T-cell (primary cell): ENCODE measurements around the gene CABLES1. TPM values are rescaled to one million over a fixed set of nuclear protein-coding genes. Genes with fewer than 3 reads are reported as not detected.

ENCODE experiments used
- ATAC-seq, 4 experiments: fragments of 200-7000 bp in 3 of 4; fragments of 150-1000 bp in 1 of 4; cut with Tn5 transposase; replicated peaks in 1 of 4; 1 replicate in 3 of 4; 2 replicates in 1 of 4; pipeline ENCODE4 v1.10.0; 2021; ENCODE audit warnings: moderate library complexity in 3 of 4, mild to moderate bottlenecking in 2 of 4, moderate number of reproducible peaks in 1 of 4
- CTCF ChIA-PET, 2 donors: fragments of 300-600 bp; sonication (Branson Sonifier 250); formaldehyde crosslinking; loops; one replicate each; lab custom pipeline; 2022; ENCODE audit warnings: antibody characterized with exemption in 2 of 2; lab: Charles Lee
- POLR2A ChIA-PET, 2 donors: fragments of 300-600 bp; sonication (Branson Sonifier 250); formaldehyde crosslinking; loops; one replicate each; lab custom pipeline; 2022; ENCODE audit warnings: antibody characterized with exemption in 2 of 2; lab: Charles Lee
- DNase-seq, 35 experiments: peaks; one replicate each; pipeline versions ENCODE4 v3.0.0 to v3.0.0-alpha.2; 2013 to 2023
- H3K27ac ChIP-seq: one replicate; pipeline ENCODE4 v1.5.1; 2013; ENCODE audit warnings: low read length
- H3K27me3 ChIP-seq, 2 experiments: replicated peaks in 1 of 2; 1 replicate in 1 of 2; 2 replicates in 1 of 2; pipeline versions ENCODE4 v1.6.1 to v1.7.0; 2013; ENCODE audit warnings: low read length in 1 of 2, mixed read lengths in 1 of 2; ENCODE audit not compliant: control insufficient read depth in 2 of 2, insufficient read depth in 2 of 2; ENCODE audit errors: extremely low read depth in 1 of 2
- H3K36me3 ChIP-seq, 2 donors: 1 replicate in 1 of 2; 2 replicates in 1 of 2; pipeline versions ENCODE4 v1.6.1 to v1.7.0; 2013; ENCODE audit warnings: low read length in 1 of 2; ENCODE audit not compliant: control insufficient read depth in 2 of 2, insufficient read depth in 1 of 2; ENCODE audit errors: extremely low read depth in 1 of 2
- H3K4me1 ChIP-seq, 2 experiments: 1 replicate in 1 of 2; 2 replicates in 1 of 2; pipeline versions ENCODE4 v1.6.1 to v1.7.0; 2013; ENCODE audit warnings: low read length in 2 of 2, mixed read lengths in 1 of 2; ENCODE audit not compliant: insufficient read depth in 2 of 2, control insufficient read depth in 1 of 2; ENCODE audit errors: extremely low read depth in 1 of 2
- H3K4me3 ChIP-seq, 2 donors: 1 replicate in 1 of 2; 2 replicates in 1 of 2; pipeline versions ENCODE4 v1.5.1 to v1.7.0; 2013; ENCODE audit warnings: mild to moderate bottlenecking in 2 of 2, low read length in 1 of 2, moderate library complexity in 1 of 2; ENCODE audit not compliant: control insufficient read depth in 1 of 2; ENCODE audit errors: extremely low read depth in 1 of 2
- H3K9me3 ChIP-seq: 2 replicates; pipeline ENCODE4 v1.7.0; 2013
- H3K27ac Mint-ChIP-seq, 2 donors: one replicate each; pipeline ENCODE4 v1.8.0; 2020 to 2021; ENCODE audit warnings: mild to moderate bottlenecking in 2 of 2, mixed read lengths in 2 of 2
- H3K27me3 Mint-ChIP-seq, 2 donors: one replicate each; pipeline ENCODE4 v1.8.0; 2021 to 2022; ENCODE audit warnings: mixed read lengths in 2 of 2
- H3K36me3 Mint-ChIP-seq: one replicate; pipeline ENCODE4 v1.8.0; 2021; ENCODE audit warnings: mixed read lengths
- H3K4me1 Mint-ChIP-seq, 3 donors: one replicate each; pipeline ENCODE4 v1.8.0; 2020 to 2022; ENCODE audit warnings: mixed read lengths in 3 of 3, mild to moderate bottlenecking in 1 of 3
- H3K4me3 Mint-ChIP-seq, 3 donors: one replicate each; pipeline ENCODE4 v1.8.0; 2020 to 2022; ENCODE audit warnings: mild to moderate bottlenecking in 3 of 3, mixed read lengths in 3 of 3, moderate library complexity in 3 of 3
- H3K9me3 Mint-ChIP-seq, 3 donors: one replicate each; pipeline ENCODE4 v1.8.0; 2020 to 2022; ENCODE audit warnings: mixed read lengths in 3 of 3
- WGBS: methylation state at CpG from one replicate; pipeline ENCODE4 v1.1.5; 2013; ENCODE audit warnings: missing lambda C conversion rate; ENCODE audit not compliant: insufficient coverage; 5-methylcytosine and 5-hydroxymethylcytosine counted together
- total RNA-seq, 35 experiments: library from RNA in 6 of 35; stranded (reverse) in 6 of 35; fragments of 120-200 nt in 1 of 35; gene quantifications; one replicate each; pipeline versions ENCODE4 v1.2.1 to v1.2.4 and lab custom pipeline; 2013 to 2026

The CABLES1 gene
- total RNA-seq, 5 donors from 2014 or later (not counting 1 experiment from before 2014, with no cell fraction given): 0.23 to 1.7 (median 0.85) TPM

DNA sequence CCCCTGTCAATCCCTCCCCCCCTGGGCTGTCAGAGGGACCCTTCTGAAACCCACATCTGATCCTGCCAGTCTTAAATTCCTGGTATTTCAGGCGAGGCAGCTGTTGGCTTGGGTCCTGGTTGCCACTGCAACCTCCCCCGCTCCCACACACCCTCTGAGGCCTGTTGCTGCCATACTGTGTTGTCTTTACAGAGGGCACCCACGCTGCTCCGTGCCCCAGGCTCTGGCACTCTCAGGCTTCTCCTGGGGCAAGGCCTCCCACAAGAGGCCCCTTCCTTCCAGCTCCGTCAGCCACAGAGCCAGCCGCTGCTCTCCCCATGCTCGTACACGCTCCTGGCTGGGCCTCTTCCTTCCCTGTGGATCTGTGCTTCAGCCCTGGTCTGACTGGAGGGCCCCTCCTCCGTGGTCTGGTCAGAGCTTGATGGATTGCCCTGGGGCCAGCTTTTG is 8.6 kb downstream of the CABLES1 start:
- H3K36me3 Mint-ChIP-seq: no peaks in the 10 kb centered on the region
- WGBS: 71% methylated on average over 6 of the region's 9 CpGs
- DNase-seq: no peak

DNA sequence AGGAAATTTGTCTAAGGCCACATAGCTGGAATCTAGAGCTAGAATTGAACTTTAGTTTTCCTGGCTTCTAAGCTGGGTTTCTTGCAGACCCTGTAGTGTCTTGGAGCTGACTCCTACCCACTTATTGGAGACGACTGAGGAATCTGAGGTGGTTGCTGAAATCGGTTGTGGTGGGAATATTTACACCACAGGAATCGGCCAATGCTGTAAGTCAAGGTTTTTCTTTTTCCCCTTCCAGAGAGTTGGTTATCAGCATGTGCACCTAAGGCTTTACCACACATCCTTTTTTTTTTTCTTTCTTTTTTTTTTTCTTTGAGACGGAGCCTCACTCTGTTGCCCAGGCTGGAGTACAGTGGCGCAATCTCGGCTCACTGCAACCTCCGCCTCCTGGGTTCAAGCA is 9.4 kb downstream of the CABLES1 start:
- Histone ChIP-seq H3K36me3 (no peaks in the 10 kb centered on the region), H3K27ac (no peak overlapping the region), H3K4me1 (no peaks in the 10 kb centered on the region), H3K9me3 (no peaks in the 10 kb centered on the region), H3K27me3 (peaks cover 0 to 7% of the 10 kb centered on the region in 2 experiments), H3K4me3 (no peak overlapping the region)
- ATAC-seq (no peak), DNase-seq (no peak)
- Mint-ChIP-seq H3K4me3 (no peak overlapping the region), H3K9me3 (no peaks in the 10 kb centered on the region), H3K36me3 (no peaks in the 10 kb centered on the region), H3K27me3 (no peaks in the 10 kb centered on the region), H3K4me1 (peaks cover 0 to 12% (median 2%) of the 10 kb centered on the region in 3 donors), H3K27ac (no peak overlapping the region)
- CTCF ChIA-PET: no interaction called here
- POLR2A ChIA-PET: no interaction called here
- no CpG with 5 or more reads among the region's 7 CpGs for WGBS

More for the DNA sequence above, 8.6 kb downstream of the CABLES1 start:
- ChIA-PET CTCF (no interaction called here), POLR2A (no interaction called here)
- Histone ChIP-seq H3K4me1 (no peaks in the 10 kb centered on the region), H3K36me3 (no peaks in the 10 kb centered on the region), H3K9me3 (no peaks in the 10 kb centered on the region), H3K27me3 (peaks cover 0 to 7% of the 10 kb centered on the region in 2 experiments), H3K4me3 (no peak overlapping the region), H3K27ac (no peak overlapping the region)
- no peaks in the 10 kb centered on the region for H3K9me3 Mint-ChIP-seq
- H3K27ac Mint-ChIP-seq: no peak overlapping the region
- H3K4me3 Mint-ChIP-seq: no peak overlapping the region
- ATAC-seq: no peak
- peaks cover 0 to 3% of the 10 kb centered on the region in 2 donors for H3K27me3 Mint-ChIP-seq
- H3K4me1 Mint-ChIP-seq: peaks cover 0 to 12% (median 2%) of the 10 kb centered on the region in 3 donors

DNA sequence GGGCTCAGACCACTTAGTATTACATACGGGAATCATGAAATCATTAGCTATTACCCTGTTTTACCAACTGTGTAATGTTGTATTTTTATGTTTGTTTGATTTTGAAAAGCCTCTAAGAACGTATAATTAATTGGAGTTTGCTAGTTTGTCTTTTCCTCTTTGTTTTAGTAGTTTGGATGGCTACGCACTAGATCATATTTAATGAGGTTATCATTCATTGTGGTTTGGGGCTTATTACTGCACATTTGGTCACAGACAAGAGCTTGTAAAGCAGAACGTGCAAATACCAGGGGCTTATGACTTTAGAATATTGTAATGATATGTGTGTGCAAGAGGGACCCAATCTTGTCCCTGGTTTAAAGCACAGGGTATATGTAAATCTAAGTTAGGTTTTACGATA is 10.3 kb downstream of the CABLES1 start:
- ChIA-PET CTCF (no interaction called here), POLR2A (interaction anchor here in 1 of 2 donors (0.5 kb wide), 1 partner anchor 117 kb away, joined by 4 read pairs; no protein-coding TSS in a partner anchor)
- no peaks in the 10 kb centered on the region for H3K36me3 ChIP-seq
- Mint-ChIP-seq H3K4me3 (no peak overlapping the region), H3K27ac (no peak overlapping the region), H3K36me3 (no peaks in the 10 kb centered on the region), H3K4me1 (peaks cover 0 to 12% (median 2%) of the 10 kb centered on the region in 3 donors), H3K9me3 (no peaks in the 10 kb centered on the region), H3K27me3 (no peaks in the 10 kb centered on the region)
- peaks cover 0 to 7% of the 10 kb centered on the region in 2 experiments for H3K27me3 ChIP-seq
- no peaks in the 10 kb centered on the region for H3K9me3 ChIP-seq
- DNase-seq (no peak), ATAC-seq (no peak)
- 80% methylated on average over 1 of the region's 5 CpGs for WGBS
- H3K27ac ChIP-seq: no peak overlapping the region
- H3K4me3 ChIP-seq: no peak overlapping the region
- no peaks in the 10 kb centered on the region for H3K4me1 ChIP-seq

DNA sequence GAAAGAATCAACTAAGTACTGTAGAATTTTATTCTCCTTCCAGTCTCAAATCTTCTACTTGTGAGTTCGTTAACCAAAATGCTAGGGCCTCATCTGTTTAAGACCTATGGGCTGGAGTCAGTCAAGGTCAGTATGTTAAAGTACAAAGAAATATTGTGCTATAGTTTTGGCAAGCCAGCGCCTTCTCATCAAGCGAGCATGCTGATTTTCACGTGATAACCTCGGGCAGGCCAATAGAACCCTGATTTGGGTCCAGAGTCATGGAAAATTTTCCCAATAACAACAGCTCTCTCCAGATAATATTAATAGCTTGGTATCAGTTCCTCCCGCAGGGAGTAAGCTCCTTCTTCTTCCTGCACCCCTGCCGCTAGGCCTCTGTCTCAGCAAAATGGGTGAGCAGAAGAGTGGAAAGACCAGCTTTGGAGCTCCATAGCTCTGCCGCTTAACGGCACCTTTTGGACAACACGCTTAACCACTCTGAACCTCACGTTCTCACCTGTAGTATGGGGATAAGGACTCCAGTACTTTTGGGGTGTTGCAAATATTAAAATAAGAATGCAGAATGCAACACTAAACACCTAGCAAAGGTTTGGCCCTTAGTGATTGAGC is 11.7 kb downstream of the CABLES1 start:
- ChIA-PET CTCF (interaction anchor here (0.7 to 1.4 kb wide), 2 partner anchors 13 to 15 kb away, joined by 3 to 4 read pairs; no protein-coding TSS in a partner anchor), POLR2A (interaction anchor here (0.6 kb wide), 2 partner anchors 79 to 81 kb away, joined by 3 to 5 read pairs; no protein-coding TSS in a partner anchor)
- Mint-ChIP-seq H3K27me3 (no peaks in the 10 kb centered on the region), H3K9me3 (no peaks in the 10 kb centered on the region), H3K36me3 (no peaks in the 10 kb centered on the region), H3K4me3 (no peak overlapping the region), H3K27ac (no peak overlapping the region), H3K4me1 (peaks cover 0 to 12% (median 2%) of the 10 kb centered on the region in 3 donors)
- DNase-seq (no peak), ATAC-seq (no peak)
- WGBS: 100% methylated on average over 1 of the region's 11 CpGs
- Histone ChIP-seq H3K27ac (no peak overlapping the region), H3K9me3 (no peaks in the 10 kb centered on the region), H3K4me3 (no peak overlapping the region), H3K27me3 (peaks cover 0 to under 1% of the 10 kb centered on the region in 2 experiments), H3K4me1 (no peaks in the 10 kb centered on the region), H3K36me3 (no peaks in the 10 kb centered on the region)

DNA sequence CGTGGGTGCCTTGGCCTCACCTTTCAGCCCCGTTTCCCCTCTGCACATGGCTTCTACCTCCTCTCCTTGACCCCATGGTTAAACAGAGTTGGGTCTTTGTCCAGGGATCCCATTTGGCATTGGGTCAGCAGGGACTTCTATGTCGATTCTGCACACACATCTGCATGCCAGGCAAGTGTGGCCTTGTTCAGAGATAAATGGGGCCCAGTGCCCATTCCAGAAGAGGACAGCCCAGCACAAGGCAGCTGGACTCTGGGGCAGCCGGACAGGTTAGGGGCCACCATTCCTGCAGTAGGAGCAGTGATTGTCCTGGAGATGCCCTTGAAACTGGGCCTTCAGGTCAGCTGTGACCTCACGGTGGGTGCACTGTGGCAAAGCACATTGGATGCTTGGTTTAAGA is 13.1 kb downstream of the CABLES1 start:
- CTCF ChIA-PET: interaction anchor here in 1 of 2 donors (1.0 kb wide), 1 partner anchor 17 kb away, joined by 3 read pairs; no protein-coding TSS in a partner anchor

DNA sequence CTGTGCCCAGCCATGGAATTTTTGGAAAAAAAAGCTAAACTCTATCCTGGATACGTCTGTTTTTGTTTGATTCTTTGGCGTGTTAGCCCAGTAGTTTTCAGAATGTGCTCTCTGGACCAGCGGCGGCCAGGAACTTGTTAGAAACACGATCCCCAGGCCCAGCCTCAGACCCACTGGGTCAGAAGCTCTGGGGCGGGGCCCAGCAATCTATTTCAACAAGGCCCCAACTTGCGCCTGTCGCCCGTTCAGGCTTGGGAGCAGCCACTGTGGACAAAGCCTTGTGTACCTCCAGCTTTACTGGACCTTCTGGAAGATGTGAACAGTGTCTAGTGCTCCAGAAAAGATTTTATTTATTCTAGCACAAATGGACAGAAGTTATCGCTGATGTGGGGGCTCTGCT is 14.3 kb downstream of the CABLES1 start:
- DNase-seq: no peak
- Histone ChIP-seq H3K9me3 (no peaks in the 10 kb centered on the region), H3K27me3 (peaks cover 0 to 2% of the 10 kb centered on the region in 2 experiments), H3K27ac (no peak overlapping the region), H3K4me1 (no peaks in the 10 kb centered on the region), H3K36me3 (no peaks in the 10 kb centered on the region), H3K4me3 (no peak overlapping the region)
- Mint-ChIP-seq H3K4me1 (no peaks in the 10 kb centered on the region), H3K27ac (no peak overlapping the region), H3K4me3 (no peak overlapping the region), H3K9me3 (no peaks in the 10 kb centered on the region), H3K36me3 (no peaks in the 10 kb centered on the region), H3K27me3 (no peaks in the 10 kb centered on the region)
- CTCF ChIA-PET: interaction anchor here in 1 of 2 donors (0.6 kb wide), 1 partner anchor 339 kb away, joined by 4 read pairs; no protein-coding TSS in a partner anchor
- ATAC-seq: no peak
- POLR2A ChIA-PET: no interaction called here
- 86% methylated on average over 5 of the region's 10 CpGs for WGBS

More for the DNA sequence above, 13.1 kb downstream of the CABLES1 start:
- Mint-ChIP-seq H3K27me3 (no peaks in the 10 kb centered on the region), H3K27ac (no peak overlapping the region), H3K4me1 (peaks cover 0 to 8% (median 2%) of the 10 kb centered on the region in 3 donors), H3K4me3 (no peak overlapping the region), H3K9me3 (no peaks in the 10 kb centered on the region), H3K36me3 (no peaks in the 10 kb centered on the region)
- Histone ChIP-seq H3K9me3 (no peaks in the 10 kb centered on the region), H3K4me3 (no peak overlapping the region), H3K4me1 (no peaks in the 10 kb centered on the region), H3K27ac (no peak overlapping the region), H3K36me3 (no peaks in the 10 kb centered on the region), H3K27me3 (peaks cover 0 to 2% of the 10 kb centered on the region in 2 experiments)
- DNase-seq: no peak
- WGBS: 88% methylated on average over 4 of the region's 5 CpGs
- POLR2A ChIA-PET: no interaction called here
- no peak for ATAC-seq
